ENCODE results near the gene ARL3.

DNA sequence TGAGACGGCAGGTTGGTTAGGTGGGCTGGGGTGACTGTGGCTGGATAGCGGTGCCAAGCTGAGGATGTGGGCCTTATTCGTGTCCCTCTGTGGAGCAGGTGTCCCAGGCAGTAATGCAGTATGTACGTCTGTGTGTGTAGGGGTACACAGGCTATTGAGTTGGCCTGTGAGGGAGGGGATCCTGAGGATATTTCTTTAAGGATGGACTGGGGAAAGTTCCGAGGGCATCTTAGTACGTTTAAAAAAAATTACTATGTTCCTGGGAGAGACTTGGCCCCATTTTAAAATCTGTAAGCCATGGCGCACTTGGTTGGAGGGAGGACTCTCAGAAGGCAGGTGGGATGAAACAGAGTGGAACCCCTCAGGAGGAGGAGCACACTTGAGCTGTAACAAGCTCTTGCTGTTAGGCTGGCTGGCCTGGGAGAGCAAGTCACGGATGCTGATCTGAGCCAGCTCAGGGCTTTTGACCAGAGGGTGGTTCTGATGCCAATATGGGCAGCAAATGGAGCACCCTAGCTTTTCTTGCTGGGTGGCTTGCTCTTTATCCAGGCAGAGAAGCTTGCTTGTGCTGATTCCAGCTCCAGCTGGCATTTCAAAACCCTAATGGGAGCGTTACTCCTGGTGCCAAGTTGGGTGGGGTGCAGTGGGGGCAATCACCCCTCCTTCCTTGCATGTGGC, 30.3 kb upstream of the ARL3 start:
- TF ChIP-seq, protein P1, sequence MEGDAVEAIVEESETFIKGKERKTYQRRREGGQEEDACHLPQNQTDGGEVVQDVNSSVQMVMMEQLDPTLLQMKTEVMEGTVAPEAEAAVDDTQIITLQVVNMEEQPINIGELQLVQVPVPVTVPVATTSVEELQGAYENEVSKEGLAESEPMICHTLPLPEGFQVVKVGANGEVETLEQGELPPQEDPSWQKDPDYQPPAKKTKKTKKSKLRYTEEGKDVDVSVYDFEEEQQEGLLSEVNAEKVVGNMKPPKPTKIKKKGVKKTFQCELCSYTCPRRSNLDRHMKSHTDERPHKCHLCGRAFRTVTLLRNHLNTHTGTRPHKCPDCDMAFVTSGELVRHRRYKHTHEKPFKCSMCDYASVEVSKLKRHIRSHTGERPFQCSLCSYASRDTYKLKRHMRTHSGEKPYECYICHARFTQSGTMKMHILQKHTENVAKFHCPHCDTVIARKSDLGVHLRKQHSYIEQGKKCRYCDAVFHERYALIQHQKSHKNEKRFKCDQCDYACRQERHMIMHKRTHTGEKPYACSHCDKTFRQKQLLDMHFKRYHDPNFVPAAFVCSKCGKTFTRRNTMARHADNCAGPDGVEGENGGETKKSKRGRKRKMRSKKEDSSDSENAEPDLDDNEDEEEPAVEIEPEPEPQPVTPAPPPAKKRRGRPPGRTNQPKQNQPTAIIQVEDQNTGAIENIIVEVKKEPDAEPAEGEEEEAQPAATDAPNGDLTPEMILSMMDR (IDR thresholded peaks at IDR 0.05), result no peak
- no peak for TF ChIP-seq POLR2A (IDR thresholded peaks at IDR 0.05)

Measured in lower leg skin (tissue), 3 donors.